HepG2 (cell line): ENCODE results near the gene IRF2. TPM values are rescaled to one million over a fixed set of nuclear protein-coding genes. Genes with fewer than 3 reads are reported as not detected.

Experiments
- ATAC-seq: fragments of 200-7000 bp; cut with Tn5 transposase; 3 replicates; pipeline ENCODE4 v1.9.1; 2020; ENCODE audit warnings: mild to moderate bottlenecking, moderate library complexity
- BruUV-seq: library from RNA; stranded (reverse); fragments of 400-500 nt; replicated peaks from 2 replicates; lab custom pipeline; 2021; lab: Mats Ljungman, UMichigan
- CTCF ChIA-PET: fragments of 300-600 bp; formaldehyde crosslinking; extraction: SDS; loops from one replicate; lab custom pipeline; 2021; ENCODE audit warnings: low total read pairs, inconsistent platforms, low intra/inter-chr PET ratio; lab: Yijun Ruan, JAX
- POLR2A ChIA-PET: fragments of 350-600 bp; sonication (Branson Sonifier 250); formaldehyde crosslinking; loops from one replicate; lab custom pipeline; 2020; ENCODE audit warnings: antibody characterized with exemption, inconsistent platforms; lab: Yijun Ruan, JAX
- DNase-seq: peaks from one replicate; pipeline ENCODE4 v3.0.0-alpha.2; 2015; ENCODE audit warnings: low spot score
- FAIRE-seq: peaks from 3 replicates; lab custom pipeline; 2011; peaks lifted over from hg19 to GRCh38; lab: Jason Lieb, UNC
- H2AFZ ChIP-seq: one replicate; pipeline ENCODE4 v1.6.1; 2011; ENCODE audit warnings: low read length, inconsistent platforms
- H3K27ac ChIP-seq: fragments of 300-600 bp; 3 replicates; pipeline ENCODE4 v1.8.0; 2011; ENCODE audit warnings: mixed run types, mild to moderate bottlenecking, mixed read lengths, low read length, inconsistent platforms; ENCODE audit not compliant: insufficient read depth; ENCODE audit errors: extremely low read length
- H3K27me3 ChIP-seq, 2 experiments: fragments of 200-600 bp in 1 of 2; 2 replicates in 1 of 2; 3 replicates in 1 of 2; pipeline versions ENCODE4 v1.6.0 to v1.8.0; 2011; ENCODE audit warnings: low read length in 2 of 2, mild to moderate bottlenecking in 2 of 2, moderate library complexity in 2 of 2, inconsistent platforms in 1 of 2; ENCODE audit not compliant: insufficient read depth in 2 of 2, control insufficient read depth in 1 of 2
- H3K36me3 ChIP-seq, 2 experiments: fragments of 200-600 bp in 1 of 2; replicated peaks in 1 of 2; 2 replicates in 1 of 2; 3 replicates in 1 of 2; pipeline versions ENCODE4 v1.5.1 to v1.8.0; 2011; ENCODE audit warnings: low read length in 2 of 2, inconsistent platforms in 1 of 2; ENCODE audit not compliant: insufficient read depth in 2 of 2, control insufficient read depth in 1 of 2
- H3K4me1 ChIP-seq: 2 replicates; pipeline ENCODE4 v1.5.1; 2012; ENCODE audit warnings: low read length, inconsistent platforms; ENCODE audit not compliant: insufficient read depth
- H3K4me2 ChIP-seq: 2 replicates; pipeline ENCODE4 v1.6.0; 2011; ENCODE audit warnings: low read depth, low read length, inconsistent platforms
- H3K4me3 ChIP-seq, 3 experiments: fragments of 200-600 bp in 1 of 3; sonication (generic), shearing (Covaris generic) in 1 of 3; replicated peaks in 1 of 3; 2 replicates each; pipeline ENCODE4 v1.5.1; 2011 to 2016; ENCODE audit warnings: low read length in 3 of 3, inconsistent platforms in 2 of 3, low read depth in 2 of 3, mild to moderate bottlenecking in 2 of 3, control low read depth in 1 of 3, mixed read lengths in 1 of 3; ENCODE audit not compliant: insufficient read depth in 1 of 3
- H3K79me2 ChIP-seq: one replicate; pipeline ENCODE4 v1.6.1; 2011; ENCODE audit warnings: low read length, inconsistent platforms; ENCODE audit not compliant: insufficient read depth
- H3K9ac ChIP-seq: 2 replicates; pipeline ENCODE4 v1.6.0; 2011; ENCODE audit warnings: mild to moderate bottlenecking, low read depth, low read length, inconsistent platforms; ENCODE audit not compliant: insufficient read depth
- H3K9me3 ChIP-seq: 2 replicates; pipeline ENCODE4 v1.5.1; 2012; ENCODE audit warnings: mild to moderate bottlenecking, low read length
- H4K20me1 ChIP-seq: 2 replicates; pipeline ENCODE4 v1.6.0; 2011; ENCODE audit warnings: inconsistent platforms, mild to moderate bottlenecking, low read length, moderate library complexity; ENCODE audit not compliant: insufficient read depth
- HNRNPK ChIP-seq: fragments of 200-400 bp; formaldehyde crosslinking; IDR thresholded peaks from 2 replicates; pipeline ENCODE4 v1.6.1; 2018; ENCODE audit warnings: low read length, low read depth, moderate library complexity, mild to moderate bottlenecking; ENCODE audit not compliant: poor library complexity, severe bottlenecking
- RBFOX2 ChIP-seq: fragments of 200-400 bp; formaldehyde crosslinking; IDR thresholded peaks from 2 replicates; pipeline ENCODE4 v1.6.1; 2017; ENCODE audit warnings: low read depth, mild to moderate bottlenecking, low read length
- ZMYM2 ChIP-seq: sonication (generic); formaldehyde crosslinking; IDR thresholded peaks from 2 replicates; pipeline ENCODE4 v1.8.0; 2022; ENCODE audit warnings: mild to moderate bottlenecking, missing genetic modification reagents
- ZNF687 ChIP-seq: sonication (generic); formaldehyde crosslinking; IDR thresholded peaks from 2 replicates; pipeline ENCODE4 v1.5.1; 2020; ENCODE audit warnings: mild to moderate bottlenecking, missing genetic modification reagents, moderate library complexity
- WGBS: methylation state at CpG from one replicate; pipeline ENCODE4 v1.1.6; 2017; ENCODE audit warnings: low lambda C conversion rate; 5-methylcytosine and 5-hydroxymethylcytosine counted together
- in situ Hi-C: cut with HindIII; loops from 2 replicates; pipeline ENCODE4 v1.10.0; 2017; ENCODE audit warnings: low pct_unique_long_range_greater_than_20kb; ENCODE audit not compliant: extremely low pct_ligation_motif_present
- intact Hi-C: fragments of 100-400 bp; cut with micrococcal nuclease; formaldehyde crosslinking; loops from one replicate; pipeline ENCODE4 v1.10.0; 2022; ENCODE audit not compliant: unreplicated experiment
- polyA plus RNA-seq, 8 experiments: library from polyadenylated mRNA; depleted of rRNA in 3 of 8; stranded (reverse) in 7 of 8; unstranded in 1 of 8; fragments of >200 nt; fragmentation: Illumina TruSeq in 4 of 8; extraction: Trizol in 4 of 8; gene quantifications; 2 replicates each; pipeline versions ENCODE4 v1.2.1 to v1.2.3, GENCODE V29; 2011 to 2016; ENCODE audit warnings: low read depth in 4 of 8, missing spikeins in 1 of 8, mixed read lengths in 1 of 8; ENCODE audit not compliant: insufficient read depth in 1 of 8
- total RNA-seq, 5 experiments: library from RNA; depleted of rRNA; stranded (reverse); fragments of >200 nt; fragmentation: Illumina TruSeq; extraction: Trizol; gene quantifications; 2 replicates each; pipeline ENCODE4 v1.2.3, GENCODE V29; 2016; ENCODE audit warnings: low read depth in 1 of 5

IRF2 gene
- total and polyA plus RNA-seq, 2 of the 13 experiments (the other 11 are each of a cell fraction or from before 2014, with no cell fraction given): 15.5 to 28.8 TPM

- ChIA-PET POLR2A (no interaction called here), CTCF (no interaction called here)
- intact Hi-C loops (loop anchor here (1.0 to 10.0 kb wide), 2 partner anchors 168 to 208 kb away; partner anchors contain the start of genes CASP3 and PRIMPOL), in situ Hi-C loops (no loop called here)
- ATAC-seq: no peak
- DNase-seq: no peak
- H3K4me1 ChIP-seq: peaks cover 47% of the 10 kb centered on the region
- H3K27ac ChIP-seq: no peak overlapping the region
- no peak overlapping the region for H3K4me3 ChIP-seq
- no peak for FAIRE-seq
- no peaks in the 10 kb centered on the region; a peak in 1 of 5 replicates for H3K27me3 ChIP-seq
- H2AFZ ChIP-seq: no peak overlapping the region
- TF ChIP-seq ZNF687 (CRISPR knock-in tag) (peak; percentile 33), RBFOX2 (peak; percentile 31; the same call in 1 of the 2 replicates), ZMYM2 (CRISPR knock-in tag) (0 out of 2 replicates have a peak, but pooled peaks have one; percentile 21), HNRNPK (no peak)
- 92% methylated on average over 8 of the region's 8 CpGs for WGBS
- no TSS peak for BruUV-seq
- H3K9ac ChIP-seq: no peak overlapping the region
- no peaks in the 10 kb centered on the region for H4K20me1 ChIP-seq
- H3K4me2 ChIP-seq: peak overlapping the region; percentile 76
- H3K9me3 ChIP-seq: no peaks in the 10 kb centered on the region
- H3K36me3 ChIP-seq: no peaks in the 10 kb centered on the region
- H3K79me2 ChIP-seq: peaks cover 29% of the 10 kb centered on the region
These were observed 2.3 kb upstream of the IRF2 start for GRCh38 chr4:184476695-184477094.
